ENCODE data around the gene PDE4C. TPM values are rescaled to one million over a fixed set of nuclear protein-coding genes. Genes with fewer than 3 reads are reported as not detected.

PDE4C gene
- total and polyA plus RNA-seq, 9 of the 15 experiments (the other 6 are each of a cell fraction or from before 2014, with no cell fraction given) = 0.04 to 0.91 (median 0.20) TPM; not detected in 1

DNA sequence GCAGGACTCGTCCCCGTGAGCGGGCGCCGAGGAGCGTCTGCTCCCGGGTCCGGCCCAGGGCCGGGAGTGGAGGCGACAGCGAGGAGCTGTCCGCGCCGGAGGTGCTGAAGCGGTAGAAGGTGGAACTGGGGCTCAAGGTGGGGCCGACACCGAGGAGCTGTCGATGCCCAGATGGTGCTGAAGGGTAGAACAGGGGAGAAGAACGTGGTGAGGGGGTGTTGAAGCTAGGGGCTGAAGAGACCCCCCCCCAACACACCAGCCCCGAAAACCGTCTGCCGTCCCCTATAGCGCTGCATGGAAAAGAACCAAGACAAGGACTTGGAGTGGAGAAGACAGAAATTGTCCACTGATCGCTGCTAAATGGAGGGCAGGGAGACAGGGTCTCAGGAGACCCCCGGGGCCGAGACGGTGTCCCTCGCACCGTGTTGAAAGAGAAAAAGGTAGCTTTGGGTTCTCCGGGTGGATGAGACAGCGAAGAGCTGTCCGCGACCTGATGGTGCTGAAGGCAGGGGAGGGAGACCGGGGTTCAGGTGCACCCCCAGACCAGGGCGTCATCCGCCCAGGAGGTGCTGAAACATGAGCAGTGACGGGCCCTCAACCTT lies 7.1 kb upstream of the PDE4C start (continued):
- TF ChIP-seq POU5F1 (IDR thresholded peaks at IDR 0.05; ENCODE audit: borderline replicate concordance, low read depth, low read length, partially characterized antibody) = no peak
- TF ChIP-seq CHD1 (IDR thresholded peaks at IDR 0.05; ENCODE audit: low read length) = no peak
- no peak for TF ChIP-seq ELF1 (tag; IDR thresholded peaks at IDR 0.05)
- no peak for TF ChIP-seq ZNF384 (IDR thresholded peaks at IDR 0.05; ENCODE audit: low read depth, low read length)
- TF ChIP-seq, protein P1, sequence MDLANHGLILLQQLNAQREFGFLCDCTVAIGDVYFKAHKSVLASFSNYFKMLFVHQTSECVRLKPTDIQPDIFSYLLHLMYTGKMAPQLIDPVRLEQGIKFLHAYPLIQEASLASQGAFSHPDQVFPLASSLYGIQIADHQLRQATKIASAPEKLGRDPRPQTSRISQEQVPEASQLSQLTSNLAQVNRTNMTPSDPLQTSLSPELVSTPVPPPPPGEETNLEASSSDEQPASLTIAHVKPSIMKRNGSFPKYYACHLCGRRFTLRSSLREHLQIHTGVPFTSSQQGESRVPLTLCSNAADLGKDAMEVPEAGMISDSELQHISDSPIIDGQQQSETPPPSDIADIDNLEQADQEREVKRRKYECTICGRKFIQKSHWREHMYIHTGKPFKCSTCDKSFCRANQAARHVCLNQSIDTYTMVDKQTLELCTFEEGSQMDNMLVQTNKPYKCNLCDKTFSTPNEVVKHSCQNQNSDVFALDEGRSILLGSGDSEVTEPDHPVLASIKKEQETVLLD (IDR thresholded peaks at IDR 0.05) = peak; percentile 31; the same call in 1 of the 2 replicates
- TF ChIP-seq, protein P2, sequence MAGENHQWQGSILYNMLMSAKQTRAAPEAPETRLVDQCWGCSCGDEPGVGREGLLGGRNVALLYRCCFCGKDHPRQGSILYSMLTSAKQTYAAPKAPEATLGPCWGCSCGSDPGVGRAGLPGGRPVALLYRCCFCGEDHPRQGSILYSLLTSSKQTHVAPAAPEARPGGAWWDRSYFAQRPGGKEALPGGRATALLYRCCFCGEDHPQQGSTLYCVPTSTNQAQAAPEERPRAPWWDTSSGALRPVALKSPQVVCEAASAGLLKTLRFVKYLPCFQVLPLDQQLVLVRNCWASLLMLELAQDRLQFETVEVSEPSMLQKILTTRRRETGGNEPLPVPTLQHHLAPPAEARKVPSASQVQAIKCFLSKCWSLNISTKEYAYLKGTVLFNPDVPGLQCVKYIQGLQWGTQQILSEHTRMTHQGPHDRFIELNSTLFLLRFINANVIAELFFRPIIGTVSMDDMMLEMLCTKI (IDR thresholded peaks at IDR 0.05; ENCODE audit: partially characterized antibody) = no peak
- TF ChIP-seq TAF9B (IDR thresholded peaks at IDR 0.05; ENCODE audit: partially characterized antibody) = no peak
- no peak for TF ChIP-seq NFATC3 (IDR thresholded peaks at IDR 0.05)
- TF ChIP-seq, protein P3, sequence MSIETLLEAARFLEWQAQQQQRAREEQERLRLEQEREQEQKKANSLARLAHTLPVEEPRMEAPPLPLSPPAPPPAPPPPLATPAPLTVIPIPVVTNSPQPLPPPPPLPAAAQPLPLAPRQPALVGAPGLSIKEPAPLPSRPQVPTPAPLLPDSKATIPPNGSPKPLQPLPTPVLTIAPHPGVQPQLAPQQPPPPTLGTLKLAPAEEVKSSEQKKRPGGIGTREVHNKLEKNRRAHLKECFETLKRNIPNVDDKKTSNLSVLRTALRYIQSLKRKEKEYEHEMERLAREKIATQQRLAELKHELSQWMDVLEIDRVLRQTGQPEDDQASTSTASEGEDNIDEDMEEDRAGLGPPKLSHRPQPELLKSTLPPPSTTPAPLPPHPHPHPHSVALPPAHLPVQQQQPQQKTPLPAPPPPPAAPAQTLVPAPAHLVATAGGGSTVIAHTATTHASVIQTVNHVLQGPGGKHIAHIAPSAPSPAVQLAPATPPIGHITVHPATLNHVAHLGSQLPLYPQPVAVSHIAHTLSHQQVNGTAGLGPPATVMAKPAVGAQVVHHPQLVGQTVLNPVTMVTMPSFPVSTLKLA (conservative IDR thresholded peaks at IDR 0.05) = peak; percentile 83 to 93
- TF ChIP-seq XRCC4 (IDR thresholded peaks at IDR 0.05; ENCODE audit: extremely low read depth, insufficient read depth, insufficient read length) = no peak
- TF ChIP-seq, protein P4, sequence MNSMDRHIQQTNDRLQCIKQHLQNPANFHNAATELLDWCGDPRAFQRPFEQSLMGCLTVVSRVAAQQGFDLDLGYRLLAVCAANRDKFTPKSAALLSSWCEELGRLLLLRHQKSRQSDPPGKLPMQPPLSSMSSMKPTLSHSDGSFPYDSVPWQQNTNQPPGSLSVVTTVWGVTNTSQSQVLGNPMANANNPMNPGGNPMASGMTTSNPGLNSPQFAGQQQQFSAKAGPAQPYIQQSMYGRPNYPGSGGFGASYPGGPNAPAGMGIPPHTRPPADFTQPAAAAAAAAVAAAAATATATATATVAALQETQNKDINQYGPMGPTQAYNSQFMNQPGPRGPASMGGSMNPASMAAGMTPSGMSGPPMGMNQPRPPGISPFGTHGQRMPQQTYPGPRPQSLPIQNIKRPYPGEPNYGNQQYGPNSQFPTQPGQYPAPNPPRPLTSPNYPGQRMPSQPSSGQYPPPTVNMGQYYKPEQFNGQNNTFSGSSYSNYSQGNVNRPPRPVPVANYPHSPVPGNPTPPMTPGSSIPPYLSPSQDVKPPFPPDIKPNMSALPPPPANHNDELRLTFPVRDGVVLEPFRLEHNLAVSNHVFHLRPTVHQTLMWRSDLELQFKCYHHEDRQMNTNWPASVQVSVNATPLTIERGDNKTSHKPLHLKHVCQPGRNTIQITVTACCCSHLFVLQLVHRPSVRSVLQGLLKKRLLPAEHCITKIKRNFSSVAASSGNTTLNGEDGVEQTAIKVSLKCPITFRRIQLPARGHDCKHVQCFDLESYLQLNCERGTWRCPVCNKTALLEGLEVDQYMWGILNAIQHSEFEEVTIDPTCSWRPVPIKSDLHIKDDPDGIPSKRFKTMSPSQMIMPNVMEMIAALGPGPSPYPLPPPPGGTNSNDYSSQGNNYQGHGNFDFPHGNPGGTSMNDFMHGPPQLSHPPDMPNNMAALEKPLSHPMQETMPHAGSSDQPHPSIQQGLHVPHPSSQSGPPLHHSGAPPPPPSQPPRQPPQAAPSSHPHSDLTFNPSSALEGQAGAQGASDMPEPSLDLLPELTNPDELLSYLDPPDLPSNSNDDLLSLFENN (IDR thresholded peaks at IDR 0.05; ENCODE audit: low read depth in 2 of 2, low read length in 2 of 2) = no peak
- TF ChIP-seq ZNF707 (CRISPR knock-in tag; conservative IDR thresholded peaks at IDR 0.05) = no peak
- TF ChIP-seq, protein P5, sequence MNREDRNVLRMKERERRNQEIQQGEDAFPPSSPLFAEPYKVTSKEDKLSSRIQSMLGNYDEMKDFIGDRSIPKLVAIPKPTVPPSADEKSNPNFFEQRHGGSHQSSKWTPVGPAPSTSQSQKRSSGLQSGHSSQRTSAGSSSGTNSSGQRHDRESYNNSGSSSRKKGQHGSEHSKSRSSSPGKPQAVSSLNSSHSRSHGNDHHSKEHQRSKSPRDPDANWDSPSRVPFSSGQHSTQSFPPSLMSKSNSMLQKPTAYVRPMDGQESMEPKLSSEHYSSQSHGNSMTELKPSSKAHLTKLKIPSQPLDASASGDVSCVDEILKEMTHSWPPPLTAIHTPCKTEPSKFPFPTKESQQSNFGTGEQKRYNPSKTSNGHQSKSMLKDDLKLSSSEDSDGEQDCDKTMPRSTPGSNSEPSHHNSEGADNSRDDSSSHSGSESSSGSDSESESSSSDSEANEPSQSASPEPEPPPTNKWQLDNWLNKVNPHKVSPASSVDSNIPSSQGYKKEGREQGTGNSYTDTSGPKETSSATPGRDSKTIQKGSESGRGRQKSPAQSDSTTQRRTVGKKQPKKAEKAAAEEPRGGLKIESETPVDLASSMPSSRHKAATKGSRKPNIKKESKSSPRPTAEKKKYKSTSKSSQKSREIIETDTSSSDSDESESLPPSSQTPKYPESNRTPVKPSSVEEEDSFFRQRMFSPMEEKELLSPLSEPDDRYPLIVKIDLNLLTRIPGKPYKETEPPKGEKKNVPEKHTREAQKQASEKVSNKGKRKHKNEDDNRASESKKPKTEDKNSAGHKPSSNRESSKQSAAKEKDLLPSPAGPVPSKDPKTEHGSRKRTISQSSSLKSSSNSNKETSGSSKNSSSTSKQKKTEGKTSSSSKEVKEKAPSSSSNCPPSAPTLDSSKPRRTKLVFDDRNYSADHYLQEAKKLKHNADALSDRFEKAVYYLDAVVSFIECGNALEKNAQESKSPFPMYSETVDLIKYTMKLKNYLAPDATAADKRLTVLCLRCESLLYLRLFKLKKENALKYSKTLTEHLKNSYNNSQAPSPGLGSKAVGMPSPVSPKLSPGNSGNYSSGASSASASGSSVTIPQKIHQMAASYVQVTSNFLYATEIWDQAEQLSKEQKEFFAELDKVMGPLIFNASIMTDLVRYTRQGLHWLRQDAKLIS (CRISPR knock-in tag; IDR thresholded peaks at IDR 0.05) = 0 out of 2 replicates have a peak, but pooled peaks have one; percentile 7
